HepG2 (cell line): ENCODE results near the gene GRM5.

ENCODE experiments used
- BRCA1 ChIP-seq: sonication (generic); formaldehyde crosslinking; IDR thresholded peaks from 2 replicates; pipeline ENCODE4 v1.4.0; 2020; ENCODE audit warnings: missing genetic modification reagents
- JUN ChIP-seq: sonication (generic); formaldehyde crosslinking; IDR thresholded peaks from 2 replicates; pipeline ENCODE4 v1.4.0; 2020; ENCODE audit warnings: mild to moderate bottlenecking, missing genetic modification reagents
- SIN3A ChIP-seq: IDR thresholded peaks from 2 replicates; pipeline ENCODE4 v1.6.1; 2011; ENCODE audit warnings: low read depth, mild to moderate bottlenecking, control low read depth, low read length, borderline replicate concordance
- TF ChIP-seq, protein P1 (sequence below): sonication (generic); formaldehyde crosslinking; IDR thresholded peaks from one replicate; pipeline ENCODE4 v1.5.1; 2020; ENCODE audit warnings: mild to moderate bottlenecking, missing genetic modification reagents; ENCODE audit errors: not compliant biosample characterization

DNA sequence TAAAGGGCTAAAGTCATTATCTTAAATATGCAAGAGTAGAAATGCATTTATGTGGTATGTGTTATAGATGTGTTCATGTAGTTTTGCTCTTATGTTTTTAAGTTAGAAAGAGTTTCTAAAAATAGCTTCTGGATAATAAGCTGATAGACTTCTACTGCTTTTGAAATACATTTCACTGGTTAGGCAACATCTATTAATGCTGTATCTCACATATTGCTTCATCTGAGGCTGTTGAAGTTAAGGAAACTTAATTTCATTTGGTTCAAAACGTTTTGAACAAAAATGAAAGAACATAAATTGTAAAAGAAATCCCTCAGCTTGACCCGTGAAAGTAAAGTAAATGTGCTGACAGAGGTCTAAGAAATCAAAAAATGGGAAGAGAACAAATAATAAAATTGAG lies 564.2 kb downstream of the GRM5 start:
- TF ChIP-seq, protein P1, sequence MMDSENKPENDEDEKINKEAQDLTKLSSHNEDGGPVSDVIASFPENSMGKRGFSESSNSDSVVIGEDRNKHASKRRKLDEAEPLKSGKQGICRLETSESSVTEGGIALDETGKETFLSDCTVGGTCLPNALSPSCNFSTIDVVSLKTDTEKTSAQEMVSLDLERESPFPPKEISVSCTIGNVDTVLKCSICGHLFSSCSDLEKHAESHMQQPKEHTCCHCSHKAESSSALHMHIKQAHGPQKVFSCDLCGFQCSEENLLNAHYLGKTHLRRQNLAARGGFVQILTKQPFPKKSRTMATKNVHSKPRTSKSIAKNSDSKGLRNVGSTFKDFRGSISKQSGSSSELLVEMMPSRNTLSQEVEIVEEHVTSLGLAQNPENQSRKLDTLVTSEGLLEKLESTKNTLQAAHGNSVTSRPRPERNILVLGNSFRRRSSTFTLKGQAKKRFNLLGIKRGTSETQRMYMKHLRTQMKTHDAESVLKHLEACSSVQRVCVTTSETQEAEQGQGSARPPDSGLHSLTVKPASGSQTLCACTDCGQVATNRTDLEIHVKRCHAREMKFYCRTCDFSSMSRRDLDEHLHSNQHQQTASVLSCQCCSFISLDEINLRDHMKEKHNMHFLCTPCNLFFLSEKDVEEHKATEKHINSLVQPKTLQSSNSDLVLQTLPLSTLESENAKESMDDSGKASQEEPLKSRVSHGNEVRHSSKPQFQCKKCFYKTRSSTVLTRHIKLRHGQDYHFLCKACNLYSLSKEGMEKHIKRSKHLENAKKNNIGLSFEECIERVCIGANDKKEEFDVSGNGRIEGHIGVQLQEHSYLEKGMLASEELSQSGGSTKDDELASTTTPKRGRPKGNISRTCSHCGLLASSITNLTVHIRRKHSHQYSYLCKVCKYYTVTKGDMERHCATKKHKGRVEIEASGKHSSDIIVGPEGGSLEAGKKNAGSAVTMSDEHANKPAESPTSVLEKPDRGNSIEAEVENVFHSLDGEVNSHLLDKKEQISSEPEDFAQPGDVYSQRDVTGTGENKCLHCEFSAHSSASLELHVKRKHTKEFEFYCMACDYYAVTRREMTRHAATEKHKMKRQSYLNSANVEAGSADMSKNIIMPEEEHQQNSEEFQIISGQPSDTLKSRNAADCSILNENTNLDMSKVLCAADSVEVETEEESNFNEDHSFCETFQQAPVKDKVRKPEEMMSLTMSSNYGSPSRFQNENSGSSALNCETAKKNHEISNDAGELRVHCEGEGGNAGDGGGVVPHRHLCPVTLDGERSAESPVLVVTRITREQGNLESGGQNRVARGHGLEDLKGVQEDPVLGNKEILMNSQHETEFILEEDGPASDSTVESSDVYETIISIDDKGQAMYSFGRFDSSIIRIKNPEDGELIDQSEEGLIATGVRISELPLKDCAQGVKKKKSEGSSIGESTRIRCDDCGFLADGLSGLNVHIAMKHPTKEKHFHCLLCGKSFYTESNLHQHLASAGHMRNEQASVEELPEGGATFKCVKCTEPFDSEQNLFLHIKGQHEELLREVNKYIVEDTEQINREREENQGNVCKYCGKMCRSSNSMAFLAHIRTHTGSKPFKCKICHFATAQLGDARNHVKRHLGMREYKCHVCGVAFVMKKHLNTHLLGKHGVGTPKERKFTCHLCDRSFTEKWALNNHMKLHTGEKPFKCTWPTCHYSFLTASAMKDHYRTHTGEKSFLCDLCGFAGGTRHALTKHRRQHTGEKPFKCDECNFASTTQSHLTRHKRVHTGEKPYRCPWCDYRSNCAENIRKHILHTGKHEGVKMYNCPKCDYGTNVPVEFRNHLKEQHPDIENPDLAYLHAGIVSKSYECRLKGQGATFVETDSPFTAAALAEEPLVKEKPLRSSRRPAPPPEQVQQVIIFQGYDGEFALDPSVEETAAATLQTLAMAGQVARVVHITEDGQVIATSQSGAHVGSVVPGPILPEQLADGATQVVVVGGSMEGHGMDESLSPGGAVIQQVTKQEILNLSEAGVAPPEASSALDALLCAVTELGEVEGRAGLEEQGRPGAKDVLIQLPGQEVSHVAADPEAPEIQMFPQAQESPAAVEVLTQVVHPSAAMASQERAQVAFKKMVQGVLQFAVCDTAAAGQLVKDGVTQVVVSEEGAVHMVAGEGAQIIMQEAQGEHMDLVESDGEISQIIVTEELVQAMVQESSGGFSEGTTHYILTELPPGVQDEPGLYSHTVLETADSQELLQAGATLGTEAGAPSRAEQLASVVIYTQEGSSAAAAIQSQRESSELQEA (CRISPR knock-in tag) = no peak
- TF ChIP-seq SIN3A = no peak
- no peak for TF ChIP-seq JUN (CRISPR knock-in tag)
- no peak for TF ChIP-seq BRCA1 (CRISPR knock-in tag)
